ENCODE results near the gene ZNF219. TPM values are rescaled to one million over a fixed set of nuclear protein-coding genes. Genes with fewer than 3 reads are reported as not detected.

ZNF219 gene
- total RNA-seq, 1 donor = 5.9 TPM

- no peak overlapping the region for H3K4me3 ChIP-seq (ENCODE audit: low read depth, low read length)
- DNase-seq (ENCODE audit: low read depth) = no peak
- no peak for TF ChIP-seq CTCF (IDR thresholded peaks at IDR 0.05; ENCODE audit: insufficient read depth, low read length)
Measured at GRCh38 chr14:21088687-21089086, 9.8 kb downstream of the ZNF219 start.

GRCh38 chr14:21087294-21088091, 11.0 kb downstream of the ZNF219 start:
- TF ChIP-seq CTCF (IDR thresholded peaks at IDR 0.05; ENCODE audit: insufficient read depth, low read length) = no peak
- peak; percentile 95 for DNase-seq (ENCODE audit: low read depth)
- no peak overlapping the region for H3K4me3 ChIP-seq (ENCODE audit: low read depth, low read length)

GRCh38 chr14:21086908-21087293, 11.6 kb downstream of the ZNF219 start:
- no peak overlapping the region for H3K4me3 ChIP-seq (ENCODE audit: low read depth, low read length)
- TF ChIP-seq CTCF (IDR thresholded peaks at IDR 0.05; ENCODE audit: insufficient read depth, low read length) = no peak
- no peak for DNase-seq (ENCODE audit: low read depth)

- no peak overlapping the region for H3K4me3 ChIP-seq (ENCODE audit: low read depth, low read length)
- TF ChIP-seq CTCF (IDR thresholded peaks at IDR 0.05; ENCODE audit: insufficient read depth, low read length) = no peak
- peak; percentile 85 for DNase-seq (ENCODE audit: low read depth)
Measured at GRCh38 chr14:21084998-21085853, 13.2 kb downstream of the ZNF219 start.

GRCh38 chr14:21084396-21084795, 14.1 kb downstream of the ZNF219 start:
- no peak overlapping the region for H3K4me3 ChIP-seq (ENCODE audit: low read depth, low read length)
- DNase-seq (ENCODE audit: low read depth) = no peak
- TF ChIP-seq CTCF (IDR thresholded peaks at IDR 0.05; ENCODE audit: insufficient read depth, low read length) = no peak

- no peak for TF ChIP-seq CTCF (IDR thresholded peaks at IDR 0.05; ENCODE audit: insufficient read depth, low read length)
- no peak overlapping the region for H3K4me3 ChIP-seq (ENCODE audit: low read depth, low read length)
- DNase-seq (ENCODE audit: low read depth) = no peak
Measured at GRCh38 chr14:21083565-21084325, 14.7 kb downstream of the ZNF219 start.

All from fibroblast of the aortic adventitia (primary cell).